Fibroblast of the aortic adventitia (primary cell): ENCODE results near the gene ELL2. TPM values are rescaled to one million over a fixed set of nuclear protein-coding genes. Genes with fewer than 3 reads are reported as not detected.

Experiments
- DNase-seq: peaks from one replicate; pipeline ENCODE4 v3.0.0-alpha.2; 2010; ENCODE audit warnings: low read depth
- H3K4me3 ChIP-seq: 2 replicates; pipeline ENCODE4 v1.5.1; 2011; ENCODE audit warnings: low read depth, mild to moderate bottlenecking, control low read depth, low read length, moderate library complexity
- total RNA-seq: library from RNA; depleted of rRNA; stranded (reverse); fragments of >200 nt; gene quantifications from 2 replicates; pipeline ENCODE4 v1.2.3, GENCODE V29; 2012; ENCODE audit warnings: low replicate concordance
- TF ChIP-seq, protein P1 (sequence below): IDR thresholded peaks from 2 replicates; pipeline ENCODE4 v1.5.1; 2011; ENCODE audit warnings: mild to moderate bottlenecking, low read length, control low read depth, inconsistent platforms; ENCODE audit not compliant: insufficient read depth

ELL2 gene
- total RNA-seq, 1 donor, result 51.1 TPM

GRCh38 chr5:95889076-95889475 is 72.6 kb downstream of the ELL2 start:
- H3K4me3 ChIP-seq, result no peak overlapping the region
- no peak for DNase-seq
- TF ChIP-seq, protein P1, sequence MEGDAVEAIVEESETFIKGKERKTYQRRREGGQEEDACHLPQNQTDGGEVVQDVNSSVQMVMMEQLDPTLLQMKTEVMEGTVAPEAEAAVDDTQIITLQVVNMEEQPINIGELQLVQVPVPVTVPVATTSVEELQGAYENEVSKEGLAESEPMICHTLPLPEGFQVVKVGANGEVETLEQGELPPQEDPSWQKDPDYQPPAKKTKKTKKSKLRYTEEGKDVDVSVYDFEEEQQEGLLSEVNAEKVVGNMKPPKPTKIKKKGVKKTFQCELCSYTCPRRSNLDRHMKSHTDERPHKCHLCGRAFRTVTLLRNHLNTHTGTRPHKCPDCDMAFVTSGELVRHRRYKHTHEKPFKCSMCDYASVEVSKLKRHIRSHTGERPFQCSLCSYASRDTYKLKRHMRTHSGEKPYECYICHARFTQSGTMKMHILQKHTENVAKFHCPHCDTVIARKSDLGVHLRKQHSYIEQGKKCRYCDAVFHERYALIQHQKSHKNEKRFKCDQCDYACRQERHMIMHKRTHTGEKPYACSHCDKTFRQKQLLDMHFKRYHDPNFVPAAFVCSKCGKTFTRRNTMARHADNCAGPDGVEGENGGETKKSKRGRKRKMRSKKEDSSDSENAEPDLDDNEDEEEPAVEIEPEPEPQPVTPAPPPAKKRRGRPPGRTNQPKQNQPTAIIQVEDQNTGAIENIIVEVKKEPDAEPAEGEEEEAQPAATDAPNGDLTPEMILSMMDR, result no peak

GRCh38 chr5:95887977-95888376 is 73.7 kb downstream of the ELL2 start:
- no peak for DNase-seq
- TF ChIP-seq, protein P1, result no peak
- H3K4me3 ChIP-seq, result no peak overlapping the region

DNA sequence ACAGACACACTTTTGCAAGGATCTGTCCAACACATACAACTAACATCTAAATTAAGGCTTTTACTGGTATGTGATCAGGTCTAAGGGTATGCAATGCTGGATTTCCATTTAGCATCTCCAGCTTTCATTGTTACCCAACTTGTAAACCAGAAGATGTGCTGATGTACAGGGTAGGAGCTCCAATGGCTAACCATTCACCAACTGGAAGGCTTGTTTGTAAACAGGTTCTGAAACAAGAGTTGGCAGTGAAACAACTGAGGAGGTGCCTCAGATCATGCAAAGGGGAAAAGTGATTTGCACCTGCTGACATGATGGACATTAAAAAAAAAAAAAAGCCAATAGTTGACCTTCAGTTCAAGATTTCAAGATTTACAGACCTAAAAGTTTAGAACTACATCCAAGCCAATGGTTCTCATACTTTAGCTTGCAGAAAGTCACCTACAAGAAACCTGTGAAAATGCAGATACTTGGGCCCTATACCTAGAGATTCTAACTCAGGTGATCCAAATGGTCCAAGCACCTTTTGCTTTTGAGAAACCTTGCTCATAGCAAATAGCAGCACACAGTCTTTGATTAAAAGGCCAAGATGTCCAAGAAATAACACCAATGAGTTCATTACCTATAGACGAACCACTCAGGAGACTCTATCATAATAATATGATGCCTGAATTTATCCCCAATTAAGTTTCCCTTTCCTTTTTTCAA is 75.2 kb downstream of the ELL2 start:
- no peak for DNase-seq
- TF ChIP-seq, protein P1, result no peak
- no peak overlapping the region for H3K4me3 ChIP-seq

- no peak for DNase-seq
- no peak overlapping the region for H3K4me3 ChIP-seq
- TF ChIP-seq, protein P1, result no peak
These were observed 77.1 kb downstream of the ELL2 start for GRCh38 chr5:95884511-95884910.

DNA sequence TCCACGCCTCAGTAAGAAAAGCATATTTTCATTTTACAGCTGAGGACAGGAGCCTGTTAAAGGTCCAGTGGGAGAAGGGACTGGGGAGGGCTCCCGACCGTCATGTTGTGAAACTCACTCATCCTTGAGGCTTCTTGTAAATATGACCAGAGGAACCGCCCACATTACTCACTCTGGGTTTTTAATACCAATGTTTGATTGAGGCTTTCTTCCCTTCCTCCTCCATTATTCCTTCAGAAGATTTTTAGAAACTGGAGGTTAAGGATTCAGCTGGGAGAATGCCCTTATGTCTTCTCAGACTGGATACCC is 77.7 kb downstream of the ELL2 start:
- DNase-seq, result peak; percentile 26
- no peak overlapping the region for H3K4me3 ChIP-seq
- TF ChIP-seq, protein P1, result no peak

DNA sequence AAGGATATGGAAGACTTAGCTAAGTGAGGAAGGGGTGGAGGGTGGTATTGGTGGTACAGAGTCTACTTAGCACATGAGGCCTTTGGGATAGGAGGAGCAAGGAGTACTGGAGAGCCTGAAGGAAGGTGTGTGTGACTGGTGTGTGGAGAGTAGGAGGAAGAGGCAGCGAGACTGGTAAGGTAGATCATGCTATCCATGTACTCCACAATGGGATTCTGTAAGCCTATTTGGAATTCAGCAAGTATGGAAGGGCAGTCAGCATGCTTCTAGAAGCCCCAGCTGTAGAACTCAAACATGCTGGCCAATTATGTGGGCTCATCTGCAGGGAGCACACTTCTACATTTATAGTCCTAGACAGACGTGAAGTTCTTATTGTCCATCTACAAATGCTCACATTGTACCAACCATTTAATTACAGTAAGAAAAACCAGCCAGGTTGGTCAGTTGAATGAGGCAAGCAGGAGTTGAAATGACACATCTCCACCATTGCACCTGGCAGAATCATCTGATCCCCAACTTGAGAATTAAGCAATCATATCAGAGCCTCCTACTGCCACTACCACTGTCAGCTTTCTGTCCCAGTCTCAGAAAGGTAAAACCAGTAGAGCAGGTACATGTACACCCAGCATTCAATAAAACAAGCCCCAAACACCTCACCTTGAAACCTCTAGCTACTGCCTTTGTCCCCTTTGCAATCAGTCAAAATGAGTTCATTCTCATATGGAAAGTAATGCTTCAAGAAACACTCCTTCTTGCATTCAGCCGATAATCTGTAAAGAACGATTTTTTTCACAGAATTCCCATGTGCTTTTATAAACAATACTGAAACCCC is 78.2 kb downstream of the ELL2 start:
- TF ChIP-seq, protein P1, result no peak
- H3K4me3 ChIP-seq, result no peak overlapping the region

More for the DNA sequence above, 78.2 kb downstream of the ELL2 start:
- no peak for DNase-seq
